ENCODE results near the gene GREB1. TPM values are rescaled to one million over a fixed set of nuclear protein-coding genes. Genes with fewer than 3 reads are reported as not detected.

The GREB1 gene
- total RNA-seq, 4 donors from 2014 or later, result 8.1 to 74.3 (median 26.7) TPM

GRCh38 chr2:11598228-11598731, 64.4 kb downstream of the GREB1 start:
- Histone ChIP-seq H3K36me3 (peaks cover 0 to 69% (median 0%) of the 10 kb centered on the region in 3 donors), H3K4me1 (no peaks in the 10 kb centered on the region), H3K27ac (no peak overlapping the region), H3K27me3 (no peaks in the 10 kb centered on the region), H3K4me3 (no peak overlapping the region), H3K9me3 (no peaks in the 10 kb centered on the region)
- TF ChIP-seq POLR2A (IDR thresholded peaks at IDR 0.05), result no peak
- no peak for TF ChIP-seq EP300 (IDR thresholded peaks at IDR 0.05)
- TF ChIP-seq CTCF (IDR thresholded peaks at IDR 0.05), result no peak
- DNase-seq (ENCODE audit: low spot score in 2 of 2), result no peak
- 69 to 74% methylated on average over 9 of the region's 9 CpGs for WGBS, 2 donors

- no peak overlapping the region for H3K27ac ChIP-seq
- H3K4me1 ChIP-seq, result no peaks in the 10 kb centered on the region
- no peaks in the 10 kb centered on the region for H3K9me3 ChIP-seq
- TF ChIP-seq CTCF (IDR thresholded peaks at IDR 0.05), result no peak
- H3K36me3 ChIP-seq, result peaks cover 0 to 62% (median 0%) of the 10 kb centered on the region in 3 donors
- no peak overlapping the region for H3K4me3 ChIP-seq
- DNase-seq (ENCODE audit: low spot score in 2 of 2), result no peak
- WGBS, 2 donors, result 58 to 65% methylated on average over 7 of the region's 7 CpGs
- no peaks in the 10 kb centered on the region for H3K27me3 ChIP-seq
These were observed 68.8 kb downstream of the GREB1 start for GRCh38 chr2:11602563-11603204.

GRCh38 chr2:11610624-11611242, 76.9 kb downstream of the GREB1 start:
- no peak overlapping the region for H3K27ac ChIP-seq
- 91 to 96% methylated on average over 32 to 35 of the region's 38 CpGs for WGBS, 2 donors
- no peaks in the 10 kb centered on the region for H3K27me3 ChIP-seq
- no peaks in the 10 kb centered on the region for H3K4me1 ChIP-seq
- H3K36me3 ChIP-seq, result peaks cover 0 to 54% (median 0%) of the 10 kb centered on the region in 3 donors
- TF ChIP-seq POLR2A (IDR thresholded peaks at IDR 0.05) (no peak), CTCF (IDR thresholded peaks at IDR 0.05) (no peak), EP300 (IDR thresholded peaks at IDR 0.05) (no peak)
- H3K9me3 ChIP-seq, result no peaks in the 10 kb centered on the region
- H3K4me3 ChIP-seq, result no peak overlapping the region
- DNase-seq (ENCODE audit: low spot score in 2 of 2), result no peak

GRCh38 chr2:11611251-11611650, 77.4 kb downstream of the GREB1 start:
- no peak for DNase-seq (ENCODE audit: low spot score in 2 of 2)
- Histone ChIP-seq H3K9me3 (no peaks in the 10 kb centered on the region), H3K4me1 (no peaks in the 10 kb centered on the region), H3K36me3 (peaks cover 0 to 59% (median 0%) of the 10 kb centered on the region in 3 donors), H3K27ac (no peak overlapping the region), H3K27me3 (no peaks in the 10 kb centered on the region), H3K4me3 (no peak overlapping the region)
- 92 to 94% methylated on average over 5 of the region's 5 CpGs for WGBS, 2 donors
- TF ChIP-seq CTCF (IDR thresholded peaks at IDR 0.05), result no peak
- no peak for TF ChIP-seq POLR2A (IDR thresholded peaks at IDR 0.05)
- TF ChIP-seq EP300 (IDR thresholded peaks at IDR 0.05), result no peak

GRCh38 chr2:11612553-11613215, 78.8 kb downstream of the GREB1 start:
- no peak for DNase-seq (ENCODE audit: low spot score in 2 of 2)

More at GRCh38 chr2:11612553-11613215, 78.8 kb downstream of the GREB1 start:
- Histone ChIP-seq H3K27ac (no peak overlapping the region), H3K27me3 (no peaks in the 10 kb centered on the region), H3K36me3 (peaks cover 0 to 73% (median 0%) of the 10 kb centered on the region in 3 donors), H3K4me1 (no peaks in the 10 kb centered on the region), H3K4me3 (no peak overlapping the region), H3K9me3 (no peaks in the 10 kb centered on the region)
- 87 to 88% methylated on average over 13 to 16 of the region's 20 CpGs for WGBS, 2 donors
- TF ChIP-seq EP300 (IDR thresholded peaks at IDR 0.05), result no peak
- no peak for TF ChIP-seq CTCF (IDR thresholded peaks at IDR 0.05)
- TF ChIP-seq POLR2A (IDR thresholded peaks at IDR 0.05), result no peak

Measured in tibial nerve (tissue), 4 donors.